Tibial nerve (tissue), 4 donors: ENCODE data around the gene CILP2. TPM values are rescaled to one million over a fixed set of nuclear protein-coding genes. Genes with fewer than 3 reads are reported as not detected.

ENCODE experiments used
- DNase-seq, 2 donors: peaks; one replicate each; pipeline ENCODE4 v3.0.0-alpha.2; 2019; ENCODE audit warnings: low spot score in 2 of 2
- H3K27ac ChIP-seq, 4 donors: fragments of 200-600 bp; sonication (generic) in 3 of 4; one replicate each; pipeline ENCODE4 v1.5.1; 2017 to 2019; ENCODE audit warnings: mild to moderate bottlenecking in 1 of 4
- H3K27me3 ChIP-seq, 2 donors: fragments of 200-600 bp; sonication (generic) in 1 of 2; one replicate each; pipeline versions ENCODE4 v1.5.1 to v1.6.0; 2017 to 2019
- H3K36me3 ChIP-seq, 3 donors: fragments of 200-600 bp; sonication (generic); one replicate each; pipeline ENCODE4 v1.5.1; 2018 to 2019
- H3K4me1 ChIP-seq, 4 donors: fragments of 200-600 bp; sonication (generic) in 3 of 4; one replicate each; pipeline ENCODE4 v1.5.1; 2017 to 2019
- H3K4me3 ChIP-seq, 4 donors: fragments of 200-600 bp; sonication (generic) in 3 of 4; one replicate each; pipeline ENCODE4 v1.5.1; 2017 to 2019; ENCODE audit warnings: mild to moderate bottlenecking in 1 of 4, moderate library complexity in 1 of 4
- H3K9me3 ChIP-seq, 4 donors: fragments of 200-600 bp; sonication (generic) in 3 of 4; one replicate each; pipeline ENCODE4 v1.5.1; 2017 to 2019
- EP300 ChIP-seq, 2 donors: sonication (generic); formaldehyde crosslinking; IDR thresholded peaks; one replicate each; pipeline ENCODE4 v1.6.1; 2017; ENCODE audit warnings: antibody characterized with exemption in 2 of 2, mild to moderate bottlenecking in 1 of 2
- POLR2A ChIP-seq, 2 donors: fragments of 450-650 bp; IDR thresholded peaks; one replicate each; pipeline ENCODE4 v1.6.1; 2017; ENCODE audit warnings: antibody characterized with exemption in 2 of 2, mild to moderate bottlenecking in 2 of 2, moderate library complexity in 2 of 2
- WGBS, 2 donors: methylation state at CpG; one replicate each; pipeline ENCODE4 v1.1.5; 2018; 5-methylcytosine and 5-hydroxymethylcytosine counted together
- total RNA-seq, 4 donors: library from RNA; depleted of rRNA; stranded (reverse); fragments of >200 nt; gene quantifications; one replicate each; pipeline ENCODE4 v1.1.0, GENCODE V29; 2016
- TF ChIP-seq, protein P1 (sequence below), 5 experiments: fragments of 200-600 bp in 3 of 5; fragments of 450-650 bp in 2 of 5; sonication (generic) in 3 of 5; IDR thresholded peaks; one replicate each; pipeline ENCODE4 v1.5.1; 2016 to 2019; ENCODE audit warnings: antibody characterized with exemption in 5 of 5, mild to moderate bottlenecking in 3 of 5, moderate library complexity in 2 of 5

CILP2 gene
- total RNA-seq, 4 donors from 2014 or later, result 0.20 to 0.66 TPM; not detected in 2

DNA sequence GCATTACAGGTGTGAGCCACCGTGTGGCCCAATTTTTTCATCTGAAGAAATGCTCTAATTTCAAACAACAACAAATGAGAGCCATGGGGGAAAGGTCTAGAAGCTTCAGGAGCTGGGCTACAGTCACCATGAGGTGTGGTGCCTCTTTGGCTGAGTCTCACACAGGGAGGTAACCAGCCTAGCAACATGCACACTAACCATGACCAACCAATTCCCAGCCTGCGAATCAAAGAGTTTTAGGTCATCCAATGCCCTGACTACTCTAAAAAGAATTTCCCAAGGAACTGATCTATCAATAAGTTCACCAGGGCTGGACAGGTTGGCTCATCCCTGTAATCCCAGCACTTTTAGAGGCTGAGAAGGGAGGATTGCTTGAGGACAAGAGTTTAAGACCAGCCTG lies 50.5 kb downstream of the CILP2 start:
- Histone ChIP-seq H3K4me1 (peaks cover 0 to 17% (median 14%) of the 10 kb centered on the region in 4 donors), H3K27ac (no peak overlapping the region), H3K36me3 (no peaks in the 10 kb centered on the region), H3K27me3 (no peaks in the 10 kb centered on the region), H3K9me3 (no peaks in the 10 kb centered on the region), H3K4me3 (no peak overlapping the region)
- TF ChIP-seq, protein P1, sequence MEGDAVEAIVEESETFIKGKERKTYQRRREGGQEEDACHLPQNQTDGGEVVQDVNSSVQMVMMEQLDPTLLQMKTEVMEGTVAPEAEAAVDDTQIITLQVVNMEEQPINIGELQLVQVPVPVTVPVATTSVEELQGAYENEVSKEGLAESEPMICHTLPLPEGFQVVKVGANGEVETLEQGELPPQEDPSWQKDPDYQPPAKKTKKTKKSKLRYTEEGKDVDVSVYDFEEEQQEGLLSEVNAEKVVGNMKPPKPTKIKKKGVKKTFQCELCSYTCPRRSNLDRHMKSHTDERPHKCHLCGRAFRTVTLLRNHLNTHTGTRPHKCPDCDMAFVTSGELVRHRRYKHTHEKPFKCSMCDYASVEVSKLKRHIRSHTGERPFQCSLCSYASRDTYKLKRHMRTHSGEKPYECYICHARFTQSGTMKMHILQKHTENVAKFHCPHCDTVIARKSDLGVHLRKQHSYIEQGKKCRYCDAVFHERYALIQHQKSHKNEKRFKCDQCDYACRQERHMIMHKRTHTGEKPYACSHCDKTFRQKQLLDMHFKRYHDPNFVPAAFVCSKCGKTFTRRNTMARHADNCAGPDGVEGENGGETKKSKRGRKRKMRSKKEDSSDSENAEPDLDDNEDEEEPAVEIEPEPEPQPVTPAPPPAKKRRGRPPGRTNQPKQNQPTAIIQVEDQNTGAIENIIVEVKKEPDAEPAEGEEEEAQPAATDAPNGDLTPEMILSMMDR (IDR thresholded peaks at IDR 0.05), result no peak
- TF ChIP-seq EP300 (IDR thresholded peaks at IDR 0.05) (no peak), POLR2A (IDR thresholded peaks at IDR 0.05) (no peak)
- WGBS, 2 donors, result 92 to 97% methylated on average over 2 of the region's 2 CpGs
- no peak for DNase-seq

DNA sequence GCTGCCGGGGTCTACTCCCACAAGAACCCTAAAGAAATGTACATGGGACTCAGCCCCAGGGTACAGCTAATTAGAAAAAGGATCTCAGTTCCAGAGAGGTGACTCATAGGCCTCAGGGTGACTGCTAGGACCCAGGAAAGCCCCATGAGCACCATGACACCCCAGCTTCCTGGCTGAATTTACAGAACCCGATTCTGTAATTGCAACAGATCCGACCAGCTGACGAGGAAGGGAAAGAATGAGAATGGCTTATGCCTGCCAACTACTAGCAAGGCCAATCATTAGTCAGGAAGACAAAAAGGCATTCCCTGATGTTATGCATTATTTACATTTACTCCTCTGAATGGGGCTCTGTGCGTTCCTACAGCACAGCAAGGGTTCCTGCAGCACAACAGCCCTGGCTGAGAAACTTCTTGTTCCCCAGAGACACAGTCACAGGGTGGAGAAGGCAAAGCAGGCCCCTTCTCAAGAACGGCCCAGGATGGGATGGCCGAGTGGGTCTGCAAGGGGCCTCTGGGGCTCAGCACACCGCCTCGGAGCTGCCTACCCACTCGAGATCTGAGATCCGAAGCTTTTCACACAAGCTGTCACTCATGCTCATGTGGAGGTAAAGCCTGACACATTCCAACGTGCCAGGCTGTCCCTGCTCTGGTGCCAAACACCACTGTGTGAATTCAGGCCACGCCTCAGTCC lies 53.2 kb downstream of the CILP2 start:
- Histone ChIP-seq H3K27me3 (no peaks in the 10 kb centered on the region), H3K27ac (peak overlapping the region in 3 of 4 donors; percentile 13 to 87 (median 81)), H3K36me3 (no peaks in the 10 kb centered on the region), H3K4me3 (no peak overlapping the region), H3K4me1 (peaks cover 0 to 17% (median 14%) of the 10 kb centered on the region in 4 donors), H3K9me3 (no peaks in the 10 kb centered on the region)
- peak in 1 of 2 donors; percentile 15 for DNase-seq
- TF ChIP-seq, protein P1 (IDR thresholded peaks at IDR 0.05), result no peak
- TF ChIP-seq EP300 (IDR thresholded peaks at IDR 0.05) (peak in 1 of 2 donors; percentile 57), POLR2A (IDR thresholded peaks at IDR 0.05) (no peak)
- WGBS, 2 donors, result 26 to 42% methylated on average over 13 of the region's 13 CpGs

DNA sequence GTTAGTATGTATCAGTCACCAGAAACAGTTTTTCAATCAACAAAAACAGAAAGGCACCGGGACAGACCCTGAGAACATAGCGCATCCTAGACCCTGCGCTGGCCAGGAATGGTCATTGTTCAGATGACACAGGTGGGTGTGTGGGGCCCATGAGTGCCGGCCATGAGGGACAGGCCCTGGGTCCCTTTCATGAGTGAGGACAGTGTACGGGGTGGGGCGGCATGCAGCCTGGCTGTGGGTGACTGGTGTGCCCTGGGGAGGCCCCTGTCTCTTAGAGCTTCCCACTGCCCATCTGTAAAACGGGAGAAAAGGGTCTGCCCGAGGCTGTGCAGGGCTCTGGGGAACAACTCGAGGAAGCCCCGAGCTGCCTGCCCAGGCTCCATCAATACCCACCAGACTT lies 54.6 kb downstream of the CILP2 start:
- H3K4me3 ChIP-seq, result no peak overlapping the region
- DNase-seq, result no peak
- TF ChIP-seq EP300 (IDR thresholded peaks at IDR 0.05) (no peak), POLR2A (IDR thresholded peaks at IDR 0.05) (no peak)
- TF ChIP-seq, protein P1 (IDR thresholded peaks at IDR 0.05), result no peak
- no peaks in the 10 kb centered on the region for H3K36me3 ChIP-seq
- H3K27me3 ChIP-seq, result no peaks in the 10 kb centered on the region
- no peaks in the 10 kb centered on the region for H3K9me3 ChIP-seq
- peaks cover 0 to 17% (median 16%) of the 10 kb centered on the region in 4 donors for H3K4me1 ChIP-seq
- H3K27ac ChIP-seq, result no peak overlapping the region
- 88 to 91% methylated on average over 9 to 10 of the region's 10 CpGs for WGBS, 2 donors

DNA sequence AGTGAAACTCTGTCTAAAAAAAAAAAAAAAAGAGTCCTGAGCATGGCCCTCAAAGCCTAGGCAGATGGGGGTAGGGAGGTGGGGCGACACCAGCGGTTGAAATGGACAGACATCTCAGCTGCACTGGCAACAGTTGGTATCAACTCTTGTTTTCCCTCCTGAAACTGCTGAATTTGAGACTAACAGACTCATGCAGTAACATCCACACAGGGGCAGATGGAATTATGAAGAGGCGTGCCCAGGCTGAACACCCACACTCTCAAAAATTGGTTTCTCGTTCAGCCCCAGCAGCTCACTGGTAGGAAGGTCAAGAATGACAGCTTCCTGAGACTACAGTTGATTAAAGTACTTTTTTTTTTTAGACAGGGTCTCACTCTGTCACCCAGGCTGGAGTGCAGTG lies 56.3 kb downstream of the CILP2 start:
- no peaks in the 10 kb centered on the region for H3K36me3 ChIP-seq
- no peak for TF ChIP-seq POLR2A (IDR thresholded peaks at IDR 0.05)
- TF ChIP-seq, protein P1 (IDR thresholded peaks at IDR 0.05), result no peak
- TF ChIP-seq EP300 (IDR thresholded peaks at IDR 0.05), result no peak
- H3K9me3 ChIP-seq, result no peaks in the 10 kb centered on the region
- H3K27ac ChIP-seq, result no peak overlapping the region
- no peak for DNase-seq
- no peaks in the 10 kb centered on the region for H3K27me3 ChIP-seq
- peaks cover 0 to 17% (median 16%) of the 10 kb centered on the region in 4 donors for H3K4me1 ChIP-seq
- no peak overlapping the region for H3K4me3 ChIP-seq
- 73 to 84% methylated on average over 4 of the region's 4 CpGs for WGBS, 2 donors

DNA sequence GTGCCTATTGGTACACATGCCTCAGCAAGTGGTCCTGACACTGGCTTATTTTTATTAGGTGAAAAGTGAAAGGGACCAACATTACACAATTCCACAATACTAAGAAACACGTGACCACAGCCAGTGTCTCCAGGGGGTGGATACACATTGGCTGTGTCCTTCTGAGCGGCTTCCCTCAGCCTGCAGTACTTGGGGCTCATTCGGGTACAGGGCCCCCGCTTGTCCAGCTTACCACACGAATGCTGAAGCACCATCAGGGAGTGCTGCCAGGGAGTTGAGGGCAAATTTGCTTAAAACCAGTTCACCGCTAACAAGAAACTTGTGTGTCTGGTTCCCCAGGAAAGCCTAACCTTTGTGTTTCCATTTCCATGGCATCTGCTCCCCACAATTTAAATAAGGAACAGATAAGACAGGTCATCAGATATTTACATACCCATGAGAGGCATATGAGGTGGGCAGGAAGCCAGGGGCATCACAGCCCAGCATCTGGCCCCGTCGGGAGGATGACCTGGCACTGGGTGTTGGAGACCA lies 57.2 kb downstream of the CILP2 start:
- H3K36me3 ChIP-seq, result no peaks in the 10 kb centered on the region
- no peak overlapping the region for H3K4me3 ChIP-seq
- no peak for TF ChIP-seq POLR2A (IDR thresholded peaks at IDR 0.05)
- peak in 1 of 2 donors; percentile 15 for TF ChIP-seq EP300 (IDR thresholded peaks at IDR 0.05)
- 63 to 67% methylated on average over 8 of the region's 8 CpGs for WGBS, 2 donors
- peak overlapping the region in 2 of 4 donors; percentile 26 to 28 for H3K27ac ChIP-seq
- peak in 1 of 2 donors; percentile 6 for DNase-seq
- peaks cover 0 to 17% (median 16%) of the 10 kb centered on the region in 4 donors for H3K4me1 ChIP-seq
- H3K9me3 ChIP-seq, result no peaks in the 10 kb centered on the region
- H3K27me3 ChIP-seq, result no peaks in the 10 kb centered on the region

Other genes with a start within 250 kb of the CILP2 start
- 10 to 100 TPM; 21.6 to 36.0 (median 27.5) TPM for gene SUGP1, start 217.8 kb upstream of the CILP2 start, total RNA-seq
- gene MAU2, start 217.4 kb upstream of the CILP2 start, total RNA-seq, result 100 to 1,000 TPM in 2 of 4 donors, 10 to 100 TPM in 2; 56.8 to 108 (median 97.8) TPM
- 10 to 100 TPM; 34.1 to 69.6 (median 36.8) TPM for gene GATAD2A, start 132.6 kb upstream of the CILP2 start, total RNA-seq
- 1 to 10 TPM; 1.8 to 7.2 (median 3.7) TPM for gene TSSK6, start 22.7 kb upstream of the CILP2 start, total RNA-seq
- gene NDUFA13, start 22.0 kb upstream of the CILP2 start, total RNA-seq, result 10 to 100 TPM; 27.3 to 93.6 (median 61.6) TPM
- 1 to 10 TPM; 4.2 to 9.4 (median 5.7) TPM for gene YJEFN3, start 9.4 kb upstream of the CILP2 start, total RNA-seq
- gene PBX4, start 80.4 kb downstream of the CILP2 start, total RNA-seq, result 10 to 100 TPM in 2 of 4 donors, 1 to 10 TPM in 2; 3.7 to 11.8 (median 8.1) TPM
- gene LPAR2, start 90.0 kb downstream of the CILP2 start, total RNA-seq, result 1 to 10 TPM in 3 of 4 donors, under 1 TPM in 1; 0.39 to 3.0 (median 1.8) TPM
- gene GMIP, start 105.4 kb downstream of the CILP2 start, total RNA-seq, result 10 to 100 TPM in 3 of 4 donors, 1 to 10 TPM in 1; 8.8 to 35.1 (median 15.6) TPM
- 100 to 1,000 TPM; 312 to 705 (median 344) TPM for gene ATP13A1, start 125.4 kb downstream of the CILP2 start, total RNA-seq
- gene ZNF101, start 130.6 kb downstream of the CILP2 start, total RNA-seq, result 10 to 100 TPM in 2 of 4 donors, 1 to 10 TPM in 2; 4.0 to 12.0 (median 10.5) TPM
- 10 to 100 TPM; 12.0 to 14.2 (median 13.3) TPM for gene ZNF14, start 194.8 kb downstream of the CILP2 start, total RNA-seq